Measurements from ENCODE around the gene ALPI. TPM values are rescaled to one million over a fixed set of nuclear protein-coding genes. Genes with fewer than 3 reads are reported as not detected.
"Not testable (repeated sequence)": the region's sequence is repeated elsewhere in the genome, so short reads cannot be mapped to it uniquely, and the experiment has no call there.

ALPI gene
- total RNA-seq, 1 experiment from 2014 or later, result not detected

GRCh38 chr2:232420463-232421188, 35.3 kb upstream of the ALPI start:
- DNase-seq (ENCODE audit: low spot score), result no peak

DNA sequence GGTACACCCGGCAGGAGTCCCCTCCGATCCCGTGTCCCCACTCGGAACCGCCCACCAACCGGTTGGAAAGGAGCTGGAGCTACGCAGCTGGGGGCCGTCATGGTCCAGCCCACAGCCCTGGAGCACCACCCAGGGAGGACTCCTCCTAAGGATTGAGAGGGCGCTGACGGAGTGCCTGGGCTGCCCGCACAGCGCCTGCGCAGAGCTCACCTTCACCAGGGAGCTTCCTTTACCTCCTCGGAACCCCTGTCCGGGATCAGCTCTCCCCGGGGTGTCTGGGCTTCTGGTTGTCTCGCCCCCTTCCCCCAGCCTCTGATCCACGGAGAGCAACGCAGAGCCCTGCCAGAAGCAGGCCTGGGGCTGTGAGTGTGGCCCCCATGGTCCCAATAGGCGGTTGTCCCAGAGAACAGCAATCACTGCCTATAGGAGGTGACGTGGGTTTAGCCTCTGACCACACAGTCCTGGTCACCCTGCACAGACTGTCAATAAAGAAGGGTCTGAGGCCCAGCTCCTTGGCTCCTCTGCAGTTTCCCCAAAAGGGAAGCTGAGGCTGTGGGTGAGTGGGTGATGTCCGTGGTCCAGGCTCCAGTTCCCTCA, 34.7 kb upstream of the ALPI start:
- no peak for DNase-seq (ENCODE audit: low spot score)

DNA sequence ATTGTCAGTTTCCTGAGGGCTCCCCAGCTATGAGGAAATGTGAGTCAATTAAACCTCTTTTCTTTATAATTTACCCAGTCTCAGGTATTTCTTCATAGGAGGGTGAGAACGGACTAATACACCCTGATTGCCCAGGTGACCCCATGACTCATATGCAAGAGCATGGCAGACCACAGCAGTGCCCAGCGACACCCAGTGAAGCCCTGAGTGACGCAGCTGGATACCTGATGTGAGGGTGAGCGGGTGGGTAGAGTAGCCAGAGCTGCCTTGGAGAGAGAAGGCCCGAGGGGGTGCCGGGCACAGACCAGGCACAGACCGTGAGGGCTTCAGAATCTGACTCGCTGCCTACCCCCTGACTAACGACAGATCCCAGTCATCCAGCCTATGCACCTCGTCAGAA, 33.9 kb upstream of the ALPI start:
- no peak for DNase-seq (ENCODE audit: low spot score)

GRCh38 chr2:232422996-232423395, 33.0 kb upstream of the ALPI start:
- not testable (repeated sequence) for DNase-seq (ENCODE audit: low spot score)

DNA sequence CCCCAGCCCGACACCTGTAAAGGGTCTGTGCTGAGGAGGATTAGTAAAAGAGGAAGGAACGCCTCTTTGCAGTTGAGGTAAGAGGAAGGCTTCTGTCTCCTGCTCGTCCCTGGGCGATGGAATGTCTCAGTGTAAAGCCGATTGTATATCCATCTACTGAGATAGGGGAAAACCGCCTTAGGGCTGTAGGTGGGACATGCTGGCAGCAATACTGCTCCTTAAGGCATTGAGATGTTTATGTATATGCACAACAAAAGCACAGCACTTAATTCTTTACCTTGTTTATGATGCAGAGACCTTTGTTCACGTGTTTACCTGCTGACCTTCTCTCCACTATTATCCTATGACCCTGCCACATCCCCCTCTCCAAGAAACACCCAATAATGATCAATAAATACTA, 32.5 kb upstream of the ALPI start:
- DNase-seq (ENCODE audit: low spot score), result not testable (repeated sequence)

DNA sequence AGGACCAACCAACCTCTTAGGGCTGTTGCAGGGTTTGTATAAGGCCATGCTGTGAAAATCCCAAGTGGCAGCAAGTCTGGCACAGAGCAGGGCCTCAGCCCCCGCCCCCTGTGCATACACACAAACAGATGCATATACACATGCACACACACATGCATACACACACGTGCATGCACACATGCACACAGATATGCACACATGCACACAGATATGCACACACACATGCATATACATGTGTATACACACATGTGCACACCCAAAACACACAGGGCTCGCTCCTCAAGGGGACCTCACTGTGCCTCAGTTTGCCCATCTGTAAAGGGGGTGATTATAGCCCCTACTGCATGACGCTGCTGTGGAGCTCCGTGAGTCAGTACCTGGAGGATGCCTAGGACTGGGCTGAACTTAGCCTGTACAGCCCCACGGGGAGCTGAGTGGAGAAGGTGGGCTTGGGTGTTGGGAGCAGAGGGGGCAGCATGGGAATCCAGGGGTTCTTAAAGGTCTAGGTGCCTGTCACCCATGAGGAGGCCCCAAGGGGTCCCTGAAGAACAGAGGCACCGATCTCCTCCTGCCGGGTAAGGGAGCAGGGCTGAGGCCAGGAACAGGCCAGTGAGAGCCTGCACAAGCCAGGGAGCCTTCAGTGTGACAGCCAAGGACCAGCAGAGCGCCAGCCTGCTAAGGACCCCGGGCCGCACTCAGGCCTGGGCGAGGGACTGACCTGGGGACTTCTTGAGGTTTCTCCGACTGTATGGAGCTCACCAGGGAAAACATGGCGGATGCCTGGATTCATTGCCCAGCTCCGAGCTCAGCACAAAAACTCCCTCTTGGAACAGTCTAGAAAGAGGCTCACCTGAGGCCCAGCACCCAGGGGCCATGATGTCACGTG, 24.0 kb upstream of the ALPI start:
- no peak for DNase-seq (ENCODE audit: low spot score)

DNA sequence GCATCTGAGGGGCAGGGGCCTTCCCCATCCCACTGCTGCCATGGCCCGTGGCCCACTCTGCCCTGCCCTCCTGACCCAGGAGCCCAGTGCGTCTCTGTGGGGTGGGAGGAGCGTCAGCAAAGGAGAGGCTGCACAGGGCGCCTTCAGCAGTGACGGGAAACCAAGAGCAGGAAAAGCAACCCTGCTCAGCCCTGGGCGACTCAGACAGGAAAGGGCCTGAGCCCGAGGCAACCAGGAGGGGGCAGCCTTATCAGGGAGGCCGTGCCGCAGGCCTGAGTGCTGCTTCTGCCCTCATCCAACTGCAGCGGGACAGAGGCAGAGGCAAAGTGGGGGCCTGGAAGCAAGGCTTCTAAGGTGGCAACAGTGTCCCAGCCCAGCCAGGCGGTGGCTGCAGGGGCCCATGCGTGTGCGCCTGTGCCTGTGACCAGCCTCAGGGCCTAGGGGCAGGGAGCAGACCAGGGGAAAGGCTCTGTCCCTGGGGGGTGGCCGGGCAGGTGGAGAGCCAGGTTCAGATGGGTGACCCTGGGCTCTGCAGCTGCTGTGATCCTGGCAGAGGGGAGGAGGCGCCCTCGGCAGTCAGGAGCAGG, 23.3 kb upstream of the ALPI start:
- no peak for DNase-seq (ENCODE audit: low spot score)

DNA sequence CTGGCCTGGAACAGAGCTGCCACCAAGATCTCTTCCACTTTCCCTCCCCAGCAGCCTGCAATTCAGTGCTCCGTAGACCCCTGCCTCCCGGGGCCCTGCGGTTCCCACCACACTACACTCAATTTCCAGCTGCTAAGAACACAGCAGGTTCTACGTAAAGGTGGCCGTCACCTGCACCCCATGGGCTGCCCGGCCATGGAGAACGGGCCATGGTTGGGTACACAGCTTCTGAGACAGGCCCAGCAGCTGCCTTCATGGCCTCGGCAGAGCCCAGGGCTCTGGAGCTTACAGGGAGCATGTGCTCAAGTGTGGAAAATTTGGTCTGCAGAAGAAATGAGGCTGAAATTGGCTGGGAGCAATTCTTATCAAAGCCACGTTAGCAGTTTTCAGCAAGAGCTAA, 22.3 kb upstream of the ALPI start:
- DNase-seq (ENCODE audit: low spot score), result not testable (repeated sequence)

- no peak for DNase-seq (ENCODE audit: low spot score)
Measured at GRCh38 chr2:232434091-232434490, 21.9 kb upstream of the ALPI start.

DNA sequence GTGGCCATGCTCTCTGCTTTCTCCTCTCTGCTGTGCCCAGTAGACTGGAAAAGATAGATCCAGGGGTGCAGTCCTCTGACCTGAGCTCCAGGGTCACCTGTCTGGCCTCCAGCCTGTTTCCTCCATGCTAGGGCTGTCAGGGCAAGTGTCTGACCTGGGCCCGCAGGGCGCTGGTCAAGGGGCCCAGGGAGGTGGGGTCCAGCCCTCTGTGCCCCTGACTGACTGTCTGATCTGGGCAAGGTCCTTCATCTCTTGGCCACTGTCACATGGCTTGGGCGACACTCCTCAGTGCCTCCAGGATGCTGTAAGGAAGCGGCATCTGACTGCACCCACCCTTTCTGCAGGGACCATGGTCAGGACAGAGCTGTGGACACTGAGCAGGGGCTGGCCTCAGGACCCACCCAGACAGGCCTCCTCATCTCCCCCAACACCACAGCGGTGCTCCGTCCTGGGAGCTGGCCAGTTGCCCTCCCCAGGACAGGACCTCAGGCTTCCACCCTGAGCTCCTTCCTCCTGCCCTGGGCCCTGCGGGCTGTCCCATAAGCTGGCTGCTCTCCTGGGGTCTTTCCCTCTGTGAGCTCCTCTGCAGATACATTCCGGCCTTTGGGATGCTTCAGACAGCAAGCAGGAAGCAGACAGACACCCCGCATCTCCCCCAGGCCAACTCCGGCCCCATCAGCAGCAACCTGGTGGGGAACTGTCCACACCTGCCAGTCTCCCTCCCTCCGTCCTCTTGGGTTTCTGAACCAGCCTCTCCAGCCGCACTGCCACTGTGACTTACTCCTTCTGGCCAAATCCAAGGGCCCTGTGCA, 21.2 kb upstream of the ALPI start:
- DNase-seq (ENCODE audit: low spot score), result no peak

GRCh38 chr2:232435375-232435648, 20.6 kb upstream of the ALPI start:
- DNase-seq (ENCODE audit: low spot score), result no peak

DNA sequence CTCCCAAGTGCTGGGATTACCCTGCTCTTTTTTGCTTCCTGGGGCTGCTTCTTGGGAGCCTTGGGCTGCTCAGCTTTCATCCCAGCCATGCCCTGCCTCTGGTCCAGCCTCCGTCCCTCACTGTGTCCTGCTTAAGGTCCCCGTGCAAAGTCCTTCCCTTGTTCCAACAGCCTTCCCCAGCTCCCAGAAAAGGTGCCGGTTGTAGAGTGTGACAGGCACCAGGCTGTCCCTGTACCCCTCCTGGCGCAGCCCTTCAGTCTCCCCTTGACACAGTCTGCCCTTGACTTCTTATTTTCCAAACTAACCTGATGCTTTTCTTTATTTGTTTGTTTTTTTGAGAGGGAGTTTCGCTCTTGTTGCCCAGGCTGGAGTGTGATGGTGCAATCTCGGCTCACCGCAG, 20.1 kb upstream of the ALPI start:
- DNase-seq (ENCODE audit: low spot score), result no peak

GRCh38 chr2:232436381-232437194, 19.4 kb upstream of the ALPI start:
- DNase-seq (ENCODE audit: low spot score), result no peak

DNA sequence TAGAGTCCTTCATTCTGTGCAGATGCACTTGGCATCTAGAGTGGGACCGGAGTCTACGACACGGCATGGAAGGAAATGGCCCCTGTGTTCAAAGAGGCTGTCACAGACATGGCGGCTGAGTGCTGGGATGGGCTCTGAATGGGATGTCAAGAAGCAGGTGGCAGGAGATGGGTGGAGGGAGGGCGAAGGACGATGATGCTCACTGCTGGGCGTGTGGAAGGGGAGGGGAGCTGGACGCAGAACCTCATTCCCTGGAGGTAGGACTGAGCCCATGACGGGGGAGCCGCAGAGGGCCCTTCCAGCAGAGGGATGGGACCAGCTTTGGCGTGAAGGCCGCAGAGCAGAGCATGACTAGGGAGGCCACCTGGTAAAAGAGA, 18.8 kb upstream of the ALPI start:
- no peak for DNase-seq (ENCODE audit: low spot score)

GRCh38 chr2:232438091-232438490, 17.9 kb upstream of the ALPI start:
- DNase-seq (ENCODE audit: low spot score), result no peak

DNA sequence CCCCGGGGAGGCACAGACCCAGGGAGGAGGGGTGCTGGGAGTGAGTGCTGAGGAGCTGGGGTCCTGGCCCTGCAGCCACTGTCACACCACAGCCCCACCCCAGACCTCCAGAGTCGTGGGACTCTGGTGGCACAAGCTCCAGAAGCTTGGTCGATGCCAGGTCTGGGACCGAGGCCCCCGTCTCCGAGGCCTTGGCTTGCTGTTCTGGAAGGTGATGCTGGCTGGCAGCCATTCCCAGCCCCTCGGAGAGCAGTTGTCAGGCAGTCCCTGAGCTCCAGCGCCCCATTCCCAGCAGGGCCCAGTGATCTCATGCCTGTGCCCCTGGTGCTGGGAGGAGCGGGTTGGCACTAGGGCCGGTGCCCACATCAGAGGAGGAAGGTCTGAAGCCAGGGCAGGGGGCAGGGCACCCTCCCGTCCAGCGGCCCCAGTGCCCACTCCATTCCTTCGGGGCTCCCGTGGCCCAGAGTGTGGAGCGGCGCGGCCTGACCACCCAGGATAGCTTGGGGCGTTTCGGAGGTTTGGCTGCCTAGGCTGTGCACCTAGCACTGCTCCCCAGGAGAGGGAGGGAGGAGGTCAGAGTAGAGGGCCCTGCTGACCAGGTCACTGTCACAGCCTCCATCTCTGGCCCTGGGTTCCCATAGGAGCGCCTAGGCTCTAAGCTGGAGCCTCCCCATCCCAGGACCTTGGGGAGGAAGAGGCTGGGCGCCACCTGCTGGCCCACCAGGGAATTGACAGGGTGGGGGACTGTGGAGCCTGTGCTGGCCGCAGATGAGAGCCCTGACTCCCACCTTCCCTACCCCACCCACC, 16.8 kb upstream of the ALPI start:
- no peak for DNase-seq (ENCODE audit: low spot score)

GRCh38 chr2:232439758-232440135, 16.2 kb upstream of the ALPI start:
- no peak for DNase-seq (ENCODE audit: low spot score)

GRCh38 chr2:232440220-232441018, 15.5 kb upstream of the ALPI start:
- DNase-seq (ENCODE audit: low spot score), result peak; percentile 57

DNA sequence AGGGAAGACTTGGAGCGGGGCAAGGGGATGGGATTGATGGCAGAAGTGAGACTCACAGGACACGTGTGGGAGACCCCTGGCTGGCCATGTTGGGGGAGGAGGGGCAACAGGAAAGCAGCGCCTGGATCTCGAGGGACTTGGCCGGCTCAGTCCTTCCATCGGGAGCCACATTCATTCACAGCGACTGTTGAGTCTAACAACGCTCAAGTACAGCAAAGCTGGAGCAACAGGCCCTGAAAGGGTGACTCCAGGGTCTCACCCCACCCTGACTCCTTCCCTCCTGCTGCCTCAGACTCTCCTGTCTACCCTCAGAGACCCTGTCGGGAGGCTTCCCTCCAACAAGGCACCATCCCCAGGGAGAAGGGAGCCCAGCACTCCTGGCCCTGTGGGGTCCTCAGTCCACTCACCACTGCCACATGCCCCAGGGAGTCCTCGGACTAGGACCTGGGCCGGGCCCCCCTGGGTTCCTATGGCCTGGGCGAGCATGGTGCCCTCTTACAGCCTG, 14.8 kb upstream of the ALPI start:
- no peak for DNase-seq (ENCODE audit: low spot score)
